Measurements from ENCODE around the gene SEPTIN2. TPM values are rescaled to one million over a fixed set of nuclear protein-coding genes. Genes with fewer than 3 reads are reported as not detected.

The SEPTIN2 gene
- total and polyA plus RNA-seq, 2 donors (not counting 3 experiments of a cell fraction or from before 2014, with no cell fraction given): 427 to 512 TPM

- Histone ChIP-seq H3K79me2 (ENCODE audit: control insufficient read depth, insufficient read depth, low read length) (peaks cover 97% of the 10 kb centered on the region), H4K20me1 (replicated peaks; ENCODE audit: control insufficient read depth, extremely low read depth, insufficient read depth, low read length) (peaks cover 13% of the 10 kb centered on the region), H3K4me2 (ENCODE audit: insufficient read depth, low read length) (peak overlapping the region; percentile 74), H3K9me3 (replicated peaks; ENCODE audit: control insufficient read depth, insufficient read depth, low read length) (no peaks in the 10 kb centered on the region), H3K4me1 (ENCODE audit: control insufficient read depth, extremely low read depth, insufficient read depth, low read length) (peaks cover 50% of the 10 kb centered on the region), H3K27me3 (ENCODE audit: control insufficient read depth in 2 of 2, insufficient read depth in 2 of 2, low read length in 2 of 2) (no peaks in the 10 kb centered on the region), H2AFZ (ENCODE audit: low read depth, low read length) (no peak overlapping the region), H3K9me1 (replicated peaks; ENCODE audit: control insufficient read depth, extremely low read depth, insufficient read depth, low read length) (no peaks in the 10 kb centered on the region), H3K27ac (ENCODE audit: insufficient read depth, low read depth, low read length) (no peak overlapping the region), H3K36me3 (ENCODE audit: control insufficient read depth in 2 of 2, extremely low read depth in 1 of 2, insufficient read depth in 2 of 2, low read length in 2 of 2) (peaks cover 9 to 10% of the 10 kb centered on the region in 2 experiments), H3K4me3 (replicated peaks in 1 of 3; ENCODE audit: insufficient read depth in 1 of 3, low read depth in 1 of 3, low read length in 3 of 3) (peak overlapping the region in 1 of 3 experiments; percentile 4), H3K9ac (replicated peaks; ENCODE audit: extremely low read depth, insufficient read depth, low read length) (no peak overlapping the region)
- peak; percentile 23 for DNase-seq (ENCODE audit: low read depth, low spot score)
- FAIRE-seq: no peak
- no TSS peak for BruUV-seq (replicated peaks)
- ChIA-PET POLR2A (interaction anchor here (0.5 kb wide), 1 partner anchor 21 kb away, joined by 3 read pairs; no protein-coding TSS in a partner anchor), CTCF (no interaction called here)
- intact Hi-C loops (cut with micrococcal nuclease): no loop called here
- TF ChIP-seq GATA2 (IDR thresholded peaks at IDR 0.05; ENCODE audit: insufficient read depth, insufficient read length, low read depth, low read length) (no peak), MAX (IDR thresholded peaks at IDR 0.05; ENCODE audit: insufficient read depth, insufficient read length) (no peak), CTCF (IDR thresholded peaks at IDR 0.05; ENCODE audit: extremely low read depth in 1 of 2, insufficient read depth in 1 of 2, low read depth in 1 of 2, low read length in 2 of 2) (no peak), MYC (IDR thresholded peaks at IDR 0.05; ENCODE audit: low read depth, low read length) (no peak)
- dilution Hi-C loops (cut with MboI; ENCODE audit: extremely low pct_ligation_motif_present, low sequenced_read_pairs): no loop called here
Observed at GRCh38 chr2:241321886-241322285, 6.2 kb downstream of the SEPTIN2 start.

- Histone ChIP-seq H3K27ac (ENCODE audit: insufficient read depth, low read depth, low read length) (no peak overlapping the region), H3K79me2 (ENCODE audit: control insufficient read depth, insufficient read depth, low read length) (peaks cover 90% of the 10 kb centered on the region), H3K4me3 (replicated peaks in 1 of 3; ENCODE audit: insufficient read depth in 1 of 3, low read depth in 1 of 3, low read length in 3 of 3) (no peak overlapping the region), H3K9me3 (replicated peaks; ENCODE audit: control insufficient read depth, insufficient read depth, low read length) (no peaks in the 10 kb centered on the region), H4K20me1 (replicated peaks; ENCODE audit: control insufficient read depth, extremely low read depth, insufficient read depth, low read length) (peaks cover 11% of the 10 kb centered on the region), H3K27me3 (ENCODE audit: control insufficient read depth in 2 of 2, insufficient read depth in 2 of 2, low read length in 2 of 2) (no peaks in the 10 kb centered on the region), H3K9ac (replicated peaks; ENCODE audit: extremely low read depth, insufficient read depth, low read length) (no peak overlapping the region), H3K4me2 (ENCODE audit: insufficient read depth, low read length) (no peak overlapping the region), H3K9me1 (replicated peaks; ENCODE audit: control insufficient read depth, extremely low read depth, insufficient read depth, low read length) (no peaks in the 10 kb centered on the region), H2AFZ (ENCODE audit: low read depth, low read length) (no peak overlapping the region), H3K36me3 (ENCODE audit: control insufficient read depth in 2 of 2, extremely low read depth in 1 of 2, insufficient read depth in 2 of 2, low read length in 2 of 2) (peaks cover 15 to 17% of the 10 kb centered on the region in 2 experiments), H3K4me1 (ENCODE audit: control insufficient read depth, extremely low read depth, insufficient read depth, low read length) (peaks cover 33% of the 10 kb centered on the region)
- ChIA-PET CTCF (interaction anchor here (0.6 kb wide), 1 partner anchor 63 kb away, joined by 3 read pairs; no protein-coding TSS in a partner anchor), POLR2A (no interaction called here)
- no peak for DNase-seq (ENCODE audit: low read depth, low spot score)
- TF ChIP-seq POLR2A (IDR thresholded peaks at IDR 0.05; ENCODE audit: low read depth, low read length): no peak
- TF ChIP-seq MAX (IDR thresholded peaks at IDR 0.05; ENCODE audit: insufficient read depth, insufficient read length): no peak
- TF ChIP-seq CTCF (IDR thresholded peaks at IDR 0.05; ENCODE audit: extremely low read depth in 1 of 2, insufficient read depth in 1 of 2, low read depth in 1 of 2, low read length in 2 of 2): no peak
- TF ChIP-seq POLR2AphosphoS5 (IDR thresholded peaks at IDR 0.05; ENCODE audit: insufficient read depth, low read depth, low read length): no peak
- no peak for TF ChIP-seq JUN (IDR thresholded peaks at IDR 0.05; ENCODE audit: borderline replicate concordance, insufficient read depth, insufficient read length, low read depth)
- TF ChIP-seq MYC (IDR thresholded peaks at IDR 0.05; ENCODE audit: low read depth, low read length): no peak
- TF ChIP-seq EZH2 (IDR thresholded peaks at IDR 0.05; ENCODE audit: borderline replicate concordance, low read depth, low read length, severe bottlenecking): no peak
- no peak for TF ChIP-seq GATA2 (IDR thresholded peaks at IDR 0.05; ENCODE audit: insufficient read depth, insufficient read length, low read depth, low read length)
- no peak for TF ChIP-seq FOS (IDR thresholded peaks at IDR 0.05; ENCODE audit: borderline replicate concordance, insufficient read depth, low read length)
- no TSS peak for BruUV-seq (replicated peaks)
- dilution Hi-C loops (cut with MboI; ENCODE audit: extremely low pct_ligation_motif_present, low sequenced_read_pairs) (no loop called here), intact Hi-C loops (cut with micrococcal nuclease) (no loop called here)
- no peak for FAIRE-seq
Observed at GRCh38 chr2:241323778-241324177, 8.1 kb downstream of the SEPTIN2 start.
